SK-N-SH treated with all-trans-retinoic acid at 6 μM for 48 hours (cell line): ENCODE results near the gene STAT2.

Experiments used
- CSDC2 ChIP-seq: fragments of 250-450 bp; sonication (Bioruptor Pico); IDR thresholded peaks from 2 replicates; pipeline ENCODE4 v1.5.0; 2020; ENCODE audit warnings: mild to moderate bottlenecking, moderate library complexity
- ZFP3 ChIP-seq: fragments of 250-450 bp; sonication (Bioruptor Pico); IDR thresholded peaks from 2 replicates; pipeline ENCODE4 v1.5.0; 2020; ENCODE audit warnings: mild to moderate bottlenecking, moderate library complexity
- ZFP30 ChIP-seq: fragments of 450-650 bp; formaldehyde crosslinking; IDR thresholded peaks from 2 replicates; pipeline ENCODE4 v1.5.0; 2022; ENCODE audit warnings: mild to moderate bottlenecking, moderate library complexity
- TF ChIP-seq, protein P1 (sequence below): fragments of 250-450 bp; sonication (Bioruptor Pico); IDR thresholded peaks from 2 replicates; pipeline ENCODE4 v1.5.0; 2020; ENCODE audit warnings: mild to moderate bottlenecking, moderate library complexity

DNA sequence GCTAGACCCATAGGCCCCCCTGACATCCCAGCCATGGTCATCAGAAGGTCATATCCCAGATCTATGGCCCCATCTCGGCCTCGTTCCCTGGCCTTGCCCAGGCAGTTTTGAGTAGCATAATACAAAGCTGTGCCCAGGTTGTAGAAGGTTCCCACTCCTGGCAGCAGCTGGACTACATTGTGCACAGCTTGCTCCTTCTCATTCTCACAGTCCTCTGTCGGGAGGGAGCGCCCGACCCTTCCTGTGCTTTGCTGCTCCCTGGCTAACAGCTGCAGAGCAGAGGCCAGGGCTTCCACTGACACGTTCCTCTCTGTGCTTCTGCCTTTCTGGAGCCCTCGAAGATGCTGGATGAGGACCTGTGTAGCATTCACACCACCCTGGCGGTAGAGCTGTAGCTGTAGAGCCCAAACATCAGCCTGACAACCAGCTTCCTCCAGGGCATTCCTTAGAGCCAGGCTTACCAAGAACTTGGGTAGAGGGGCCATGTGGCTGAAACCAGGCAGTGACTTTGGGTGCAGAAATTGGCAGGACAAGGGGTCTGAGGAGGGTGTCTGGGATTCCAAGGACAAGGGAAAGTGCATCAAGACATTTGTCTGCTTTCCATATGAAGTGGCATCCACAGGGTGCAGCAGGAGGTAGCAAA is 1.7 kb upstream of the STAT2 start:
- TF ChIP-seq CSDC2 (CRISPR knock-in tag) (no peak), ZFP3 (CRISPR knock-in tag) (no peak), ZFP30 (no peak)
- TF ChIP-seq, protein P1, sequence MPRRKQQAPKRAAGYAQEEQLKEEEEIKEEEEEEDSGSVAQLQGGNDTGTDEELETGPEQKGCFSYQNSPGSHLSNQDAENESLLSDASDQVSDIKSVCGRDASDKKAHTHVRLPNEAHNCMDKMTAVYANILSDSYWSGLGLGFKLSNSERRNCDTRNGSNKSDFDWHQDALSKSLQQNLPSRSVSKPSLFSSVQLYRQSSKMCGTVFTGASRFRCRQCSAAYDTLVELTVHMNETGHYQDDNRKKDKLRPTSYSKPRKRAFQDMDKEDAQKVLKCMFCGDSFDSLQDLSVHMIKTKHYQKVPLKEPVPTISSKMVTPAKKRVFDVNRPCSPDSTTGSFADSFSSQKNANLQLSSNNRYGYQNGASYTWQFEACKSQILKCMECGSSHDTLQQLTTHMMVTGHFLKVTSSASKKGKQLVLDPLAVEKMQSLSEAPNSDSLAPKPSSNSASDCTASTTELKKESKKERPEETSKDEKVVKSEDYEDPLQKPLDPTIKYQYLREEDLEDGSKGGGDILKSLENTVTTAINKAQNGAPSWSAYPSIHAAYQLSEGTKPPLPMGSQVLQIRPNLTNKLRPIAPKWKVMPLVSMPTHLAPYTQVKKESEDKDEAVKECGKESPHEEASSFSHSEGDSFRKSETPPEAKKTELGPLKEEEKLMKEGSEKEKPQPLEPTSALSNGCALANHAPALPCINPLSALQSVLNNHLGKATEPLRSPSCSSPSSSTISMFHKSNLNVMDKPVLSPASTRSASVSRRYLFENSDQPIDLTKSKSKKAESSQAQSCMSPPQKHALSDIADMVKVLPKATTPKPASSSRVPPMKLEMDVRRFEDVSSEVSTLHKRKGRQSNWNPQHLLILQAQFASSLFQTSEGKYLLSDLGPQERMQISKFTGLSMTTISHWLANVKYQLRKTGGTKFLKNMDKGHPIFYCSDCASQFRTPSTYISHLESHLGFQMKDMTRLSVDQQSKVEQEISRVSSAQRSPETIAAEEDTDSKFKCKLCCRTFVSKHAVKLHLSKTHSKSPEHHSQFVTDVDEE (CRISPR knock-in tag): no peak
